22Rv1 (cell line): ENCODE data around the gene GLRA3.

Experiments
- H3K27ac ChIP-seq: fragments of 450-650 bp; 2 replicates; pipeline ENCODE4 v1.5.1; 2017
- CTCF ChIP-seq: fragments of 450-650 bp; IDR thresholded peaks from 2 replicates; pipeline ENCODE4 v1.5.1; 2017; ENCODE audit warnings: mild to moderate bottlenecking
- ZFX ChIP-seq: fragments of 450-650 bp; IDR thresholded peaks from 2 replicates; pipeline ENCODE4 v1.6.1; 2017; ENCODE audit warnings: antibody characterized with exemption, borderline replicate concordance

The GLRA3 gene

GRCh38 chr4:174775366-174775765, 53.7 kb downstream of the GLRA3 start:
- TF ChIP-seq ZFX (no peak), CTCF (no peak)
- no peak overlapping the region for H3K27ac ChIP-seq

GRCh38 chr4:174764105-174764729, 64.8 kb downstream of the GLRA3 start:
- no peak overlapping the region for H3K27ac ChIP-seq
- peak; percentile 66 for TF ChIP-seq CTCF
- no peak for TF ChIP-seq ZFX

- TF ChIP-seq CTCF (no peak), ZFX (no peak)
- no peak overlapping the region for H3K27ac ChIP-seq
These were observed 65.5 kb downstream of the GLRA3 start for GRCh38 chr4:174763454-174764104.

GRCh38 chr4:174761451-174761850, 67.6 kb downstream of the GLRA3 start:
- no peak for TF ChIP-seq ZFX
- TF ChIP-seq CTCF, result no peak
- no peak overlapping the region for H3K27ac ChIP-seq

GRCh38 chr4:174757736-174758135, 71.3 kb downstream of the GLRA3 start:
- TF ChIP-seq CTCF (no peak), ZFX (no peak)

GRCh38 chr4:174753021-174753420, 76.0 kb downstream of the GLRA3 start:
- TF ChIP-seq CTCF (no peak), ZFX (no peak)
- H3K27ac ChIP-seq, result no peak overlapping the region

More at GRCh38 chr4:174757736-174758135, 71.3 kb downstream of the GLRA3 start:
- no peak overlapping the region for H3K27ac ChIP-seq

- H3K27ac ChIP-seq, result no peak overlapping the region
- no peak for TF ChIP-seq CTCF
- no peak for TF ChIP-seq ZFX
These were observed 77.0 kb downstream of the GLRA3 start for GRCh38 chr4:174752026-174752425.
